Forelimb muscle (tissue), 1 donor: ENCODE results near the gene ENC1. TPM values are rescaled to one million over a fixed set of nuclear protein-coding genes. Genes with fewer than 3 reads are reported as not detected.

Experiments
- polyA plus RNA-seq: library from polyadenylated mRNA; unstranded; fragments of 120-200 nt; gene quantifications from one replicate; pipeline ENCODE4 v1.2.1, GENCODE V29; 2013; ENCODE audit not compliant: insufficient read length

The ENC1 gene
- polyA plus RNA-seq, 1 donor: 22.2 TPM

Other genes starting within 250 kb of the ENC1 start
- 32.1 TPM for gene HEXB, start 44.5 kb upstream of the ENC1 start, polyA plus RNA-seq
- 19.1 TPM for gene GFM2, start 126.4 kb upstream of the ENC1 start, polyA plus RNA-seq
- 250 TPM for gene NSA2, start 126.5 kb upstream of the ENC1 start, polyA plus RNA-seq
- 0.76 TPM for gene FAM169A, start 225.7 kb upstream of the ENC1 start, polyA plus RNA-seq